Heart right ventricle (tissue), 16 donors: ENCODE measurements around the gene NAT8L. TPM values are rescaled to one million over a fixed set of nuclear protein-coding genes. Genes with fewer than 3 reads are reported as not detected.

ENCODE experiments used
- ATAC-seq, 8 donors: fragments of 200-7000 bp; cut with Tn5 transposase; one replicate each; pipeline ENCODE4 v1.9.1; 2020; ENCODE audit warnings: mild to moderate bottlenecking in 8 of 8, moderate library complexity in 8 of 8, moderate number of reproducible peaks in 1 of 8
- DNase-seq, 2 donors: peaks; one replicate each; pipeline ENCODE4 v3.0.0-alpha.2; 2020
- H3K27ac ChIP-seq, 10 donors: fragments of 200-600 bp; sonication (generic) in 2 of 10; one replicate each; pipeline versions ENCODE4 v1.5.0 to v1.8.0; 2020 to 2022; ENCODE audit warnings: mild to moderate bottlenecking in 3 of 10
- H3K27me3 ChIP-seq, 7 donors: fragments of 200-600 bp; one replicate each; pipeline ENCODE4 v1.8.0; 2021 to 2022; ENCODE audit warnings: mild to moderate bottlenecking in 2 of 7
- H3K36me3 ChIP-seq, 9 donors: fragments of 200-600 bp; sonication (generic) in 1 of 9; one replicate each; pipeline versions ENCODE4 v1.5.0 to v1.8.0; 2020 to 2022; ENCODE audit warnings: mild to moderate bottlenecking in 2 of 9
- H3K4me1 ChIP-seq, 9 donors: fragments of 200-600 bp; sonication (generic) in 1 of 9; one replicate each; pipeline versions ENCODE4 v1.5.0 to v1.8.0; 2020 to 2022; ENCODE audit warnings: mild to moderate bottlenecking in 4 of 9
- H3K4me3 ChIP-seq, 10 donors: fragments of 200-600 bp; sonication (generic) in 2 of 10; one replicate each; pipeline versions ENCODE4 v1.5.0 to v1.8.0; 2020 to 2022; ENCODE audit warnings: mild to moderate bottlenecking in 7 of 10, moderate library complexity in 2 of 10
- H3K9me3 ChIP-seq, 11 donors: fragments of 200-600 bp in 10 of 11; sonication (generic) in 2 of 11; one replicate each; pipeline versions ENCODE4 v1.5.0 to v1.8.0; 2013 to 2022; ENCODE audit warnings: mild to moderate bottlenecking in 2 of 11, control low read depth in 1 of 11, moderate library complexity in 1 of 11
- CTCF ChIP-seq, 9 donors: fragments of 200-600 bp; sonication (generic) in 2 of 9; IDR thresholded peaks; one replicate each; pipeline versions ENCODE4 v1.5.0 to v1.8.0; 2021 to 2022; ENCODE audit warnings: antibody characterized with exemption in 9 of 9, mild to moderate bottlenecking in 5 of 9, moderate library complexity in 1 of 9
- WGBS, 2 donors: extraction: QIAGEN DNeasy Blood & Tissue Kit; methylation state at CpG; one replicate each; pipeline ENCODE4 v1.1.7; 2013; ENCODE audit warnings: inconsistent platforms in 1 of 2; 5-methylcytosine and 5-hydroxymethylcytosine counted together
- intact Hi-C, 10 donors: fragments of 100-400 bp; cut with DNase I; formaldehyde crosslinking; loops; one replicate each; pipeline versions ENCODE4 v1.11.1 to v1.14.2; 2022
- polyA plus RNA-seq, 2 donors: library from polyadenylated mRNA; stranded (reverse); fragments of 200-250 nt; gene quantifications; one replicate each; pipeline ENCODE4 v1.2.3, GENCODE V29; 2013
- total RNA-seq, 10 donors: library from RNA; stranded (reverse); fragmentation: NEBNext Ultra II Directional in 3 of 10; extraction: Animal tissue kit (Norgen Biotek cat#: 25700) in 3 of 10; gene quantifications; one replicate each; pipeline versions ENCODE4 v1.2.1 to v1.2.4, GENCODE V29; 2021 to 2023
- donor health status: Arrhythmogenic right ventricular cardiomyopathy.
- donor health status: ischemic (EF 13 %, LVEDD 7.1; RV severe dilation, severe dysfunction).
- donor health status: healthy with polysubstance abuse.
- donor health status: DM: no; HTN: yes; CAD: no.
- donor health status: DM: no; HTN: no; CAD: no.
- donor health status: ischemic (EF 25% LVEDD 6.9; RV normal size, moderate dysfunction).
- donor health status: ischemic (EF 25% LVEDD 5.7; RV mildly dilated, moderate dysfunction).
- donor health status: healthy.
- donor health status: DM: yes; HTN: yes; CAD: no.
- donor health status: Ischemic cardiomyopathy.
- donor health status: ischemic (EF 35%, LVEDD 5.7; RV mildly dilated, moderate dysfunction).
- donor health status: nonischemic (EF 11% LVEDD 7.7; RV severe dilation, severe dysfunction).
- donor health status: DM: yes; HTN: yes; CAD: no.
- donor health status: PGD.
- donor health status: ischemic (EF 29% LVEDD 5.4; RV normal size, mild dysfunction).
- donor health status: nonischemic (EF 23%, LVEDD 6.1; RV moderate dilation, normal function).

The NAT8L gene
- total and polyA plus RNA-seq, 12 donors = 0.12 to 1.4 (median 0.37) TPM

- peaks cover 20 to 79% (median 70%) of the 10 kb centered on the region in 7 donors for H3K27me3 ChIP-seq
- H3K4me1 ChIP-seq = peaks cover 4 to 23% (median 20%) of the 10 kb centered on the region in 9 donors
- intact Hi-C loops = no loop called here
- peak in 1 of 9 donors; percentile 18 for TF ChIP-seq CTCF (IDR thresholded peaks at IDR 0.05)
- 1 to 2% methylated on average over 63 to 80 of the region's 80 CpGs for WGBS, 2 donors
- peaks cover 0 to 4% (median 0%) of the 10 kb centered on the region in 11 donors for H3K9me3 ChIP-seq
- ATAC-seq (peak in 4 of 8 donors; percentile 10 to 48 (median 26)), DNase-seq (no peak)
- peak overlapping the region in 2 of 10 donors; percentile 37 to 67 for H3K27ac ChIP-seq
- peak overlapping the region; percentile 49 to 73 (median 62) for H3K4me3 ChIP-seq
- no peaks in the 10 kb centered on the region for H3K36me3 ChIP-seq
Measured at GRCh38 chr4:2042204-2042946, 16.8 kb upstream of the NAT8L start.

- Histone ChIP-seq H3K27me3 (peaks cover 20 to 85% (median 76%) of the 10 kb centered on the region in 7 donors), H3K27ac (no peak overlapping the region), H3K4me1 (peaks cover 4 to 23% (median 20%) of the 10 kb centered on the region in 9 donors), H3K36me3 (no peaks in the 10 kb centered on the region), H3K4me3 (peak overlapping the region in 4 of 10 donors; percentile 49 to 73 (median 66)), H3K9me3 (peaks cover 0 to 4% (median 0%) of the 10 kb centered on the region in 11 donors)
- TF ChIP-seq CTCF (IDR thresholded peaks at IDR 0.05) = no peak
- intact Hi-C loops = no loop called here
- no peak for DNase-seq
- no peak for ATAC-seq
- WGBS, 2 donors = 80 to 81% methylated on average over 8 of the region's 8 CpGs
Measured at GRCh38 chr4:2042947-2043395, 16.2 kb upstream of the NAT8L start.

- Histone ChIP-seq H3K4me1 (peaks cover 4 to 23% (median 20%) of the 10 kb centered on the region in 9 donors), H3K9me3 (peaks cover 0 to 4% (median 0%) of the 10 kb centered on the region in 11 donors), H3K27me3 (peaks cover 20 to 83% (median 78%) of the 10 kb centered on the region in 7 donors), H3K4me3 (no peak overlapping the region), H3K36me3 (no peaks in the 10 kb centered on the region), H3K27ac (no peak overlapping the region)
- WGBS, 2 donors = 90 to 91% methylated on average over 18 of the region's 18 CpGs
- no peak for DNase-seq
- intact Hi-C loops = no loop called here
- ATAC-seq = no peak
- no peak for TF ChIP-seq CTCF (IDR thresholded peaks at IDR 0.05)
Measured at GRCh38 chr4:2043396-2044118, 15.6 kb upstream of the NAT8L start.

- DNase-seq (no peak), ATAC-seq (no peak)
- H3K9me3 ChIP-seq = peaks cover 0 to 4% (median 0%) of the 10 kb centered on the region in 11 donors
- no peak overlapping the region for H3K27ac ChIP-seq
- no peak for TF ChIP-seq CTCF (IDR thresholded peaks at IDR 0.05)
- intact Hi-C loops = no loop called here
- H3K27me3 ChIP-seq = peaks cover 20 to 84% (median 75%) of the 10 kb centered on the region in 7 donors
- H3K4me1 ChIP-seq = peaks cover 4 to 23% (median 20%) of the 10 kb centered on the region in 9 donors
- no peaks in the 10 kb centered on the region for H3K36me3 ChIP-seq
- WGBS, 2 donors = 85 to 92% methylated on average over 6 of the region's 6 CpGs
- no peak overlapping the region for H3K4me3 ChIP-seq
Measured at GRCh38 chr4:2044119-2044485, 15.0 kb upstream of the NAT8L start.
